AG09309 (cell line): Measurements from ENCODE around the gene CLMN.

Experiments used
- DNase-seq: peaks from one replicate; pipeline ENCODE4 v3.0.0-alpha.2; 2010; ENCODE audit warnings: low read depth
- H3K4me3 ChIP-seq: 2 replicates; pipeline ENCODE4 v1.5.1; 2011; ENCODE audit warnings: mild to moderate bottlenecking, low read depth, low read length, moderate library complexity; ENCODE audit not compliant: control insufficient read depth
- TF ChIP-seq, protein P1 (sequence below): IDR thresholded peaks from 2 replicates; pipeline ENCODE4 v1.5.1; 2011; ENCODE audit warnings: mild to moderate bottlenecking, low read depth, low read length, inconsistent platforms; ENCODE audit not compliant: insufficient read depth, control insufficient read depth; ENCODE audit errors: missing control alignments

The CLMN gene

GRCh38 chr14:95255013-95255412 is 64.7 kb downstream of the CLMN start:
- DNase-seq = no peak
- TF ChIP-seq, protein P1, sequence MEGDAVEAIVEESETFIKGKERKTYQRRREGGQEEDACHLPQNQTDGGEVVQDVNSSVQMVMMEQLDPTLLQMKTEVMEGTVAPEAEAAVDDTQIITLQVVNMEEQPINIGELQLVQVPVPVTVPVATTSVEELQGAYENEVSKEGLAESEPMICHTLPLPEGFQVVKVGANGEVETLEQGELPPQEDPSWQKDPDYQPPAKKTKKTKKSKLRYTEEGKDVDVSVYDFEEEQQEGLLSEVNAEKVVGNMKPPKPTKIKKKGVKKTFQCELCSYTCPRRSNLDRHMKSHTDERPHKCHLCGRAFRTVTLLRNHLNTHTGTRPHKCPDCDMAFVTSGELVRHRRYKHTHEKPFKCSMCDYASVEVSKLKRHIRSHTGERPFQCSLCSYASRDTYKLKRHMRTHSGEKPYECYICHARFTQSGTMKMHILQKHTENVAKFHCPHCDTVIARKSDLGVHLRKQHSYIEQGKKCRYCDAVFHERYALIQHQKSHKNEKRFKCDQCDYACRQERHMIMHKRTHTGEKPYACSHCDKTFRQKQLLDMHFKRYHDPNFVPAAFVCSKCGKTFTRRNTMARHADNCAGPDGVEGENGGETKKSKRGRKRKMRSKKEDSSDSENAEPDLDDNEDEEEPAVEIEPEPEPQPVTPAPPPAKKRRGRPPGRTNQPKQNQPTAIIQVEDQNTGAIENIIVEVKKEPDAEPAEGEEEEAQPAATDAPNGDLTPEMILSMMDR = no peak
- no peak overlapping the region for H3K4me3 ChIP-seq

DNA sequence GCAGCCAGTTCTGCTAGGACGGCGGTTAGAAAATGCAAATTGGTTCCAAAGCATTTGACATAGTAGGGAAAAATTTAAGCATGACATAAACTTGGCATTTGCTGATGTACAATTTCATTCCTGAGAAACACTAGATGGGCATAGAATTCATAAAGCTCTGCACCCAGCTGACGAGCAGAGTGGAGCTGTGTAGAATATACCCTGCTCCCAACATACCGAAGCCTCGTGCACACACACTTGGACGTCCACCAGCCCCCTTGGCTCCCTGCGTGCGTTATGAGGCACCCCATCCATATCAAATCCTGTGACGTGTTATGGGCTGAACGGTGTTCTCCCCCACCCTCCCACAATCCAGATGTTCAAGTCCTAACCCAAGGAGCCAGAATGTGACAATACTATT is 65.4 kb downstream of the CLMN start:
- no peak overlapping the region for H3K4me3 ChIP-seq
- no peak for DNase-seq
- TF ChIP-seq, protein P1 = no peak

- TF ChIP-seq, protein P1 = no peak
- H3K4me3 ChIP-seq = no peak overlapping the region
- DNase-seq = no peak
These were observed 66.6 kb downstream of the CLMN start for GRCh38 chr14:95253039-95253630.

DNA sequence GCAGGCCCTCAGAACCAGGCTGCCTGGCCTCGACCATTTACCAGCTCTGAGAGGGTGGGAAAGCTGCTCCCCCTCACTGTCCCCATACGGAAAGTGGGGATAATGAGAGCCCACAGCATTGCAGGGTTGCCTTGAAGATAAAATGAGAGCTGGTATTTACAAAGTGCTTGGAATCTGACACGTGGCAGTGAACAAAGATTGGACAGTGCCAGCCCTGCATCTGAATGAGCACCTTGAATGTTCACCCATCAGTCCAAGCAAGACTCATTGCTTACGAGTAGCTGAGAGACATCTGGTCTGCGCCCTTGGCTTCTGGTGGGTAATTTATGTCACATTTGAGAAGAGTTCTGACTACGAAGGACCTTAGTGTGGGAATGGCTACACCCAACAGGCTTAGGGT is 67.5 kb downstream of the CLMN start:
- TF ChIP-seq, protein P1 = no peak
- H3K4me3 ChIP-seq = no peak overlapping the region
- DNase-seq = no peak

DNA sequence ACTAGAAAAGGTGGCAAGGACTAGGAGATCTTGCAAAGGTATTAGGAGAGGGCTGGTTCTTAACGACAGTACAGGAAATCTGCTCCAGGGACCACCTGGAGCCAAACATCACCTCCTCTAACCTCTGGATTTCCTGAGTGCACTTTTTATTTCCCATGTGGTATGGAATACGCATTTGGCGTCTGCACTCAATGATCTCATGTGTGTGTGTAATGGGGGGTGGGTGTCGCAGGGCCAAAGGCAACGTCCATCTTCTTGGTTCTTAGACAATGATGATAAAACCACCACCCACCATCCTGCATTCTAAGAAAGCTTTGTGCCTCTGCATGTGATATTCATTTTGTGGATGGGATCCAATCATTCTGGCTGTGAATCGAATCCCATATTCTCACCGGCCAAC is 68.8 kb downstream of the CLMN start:
- no peak overlapping the region for H3K4me3 ChIP-seq
- TF ChIP-seq, protein P1 = no peak
- DNase-seq = no peak

DNA sequence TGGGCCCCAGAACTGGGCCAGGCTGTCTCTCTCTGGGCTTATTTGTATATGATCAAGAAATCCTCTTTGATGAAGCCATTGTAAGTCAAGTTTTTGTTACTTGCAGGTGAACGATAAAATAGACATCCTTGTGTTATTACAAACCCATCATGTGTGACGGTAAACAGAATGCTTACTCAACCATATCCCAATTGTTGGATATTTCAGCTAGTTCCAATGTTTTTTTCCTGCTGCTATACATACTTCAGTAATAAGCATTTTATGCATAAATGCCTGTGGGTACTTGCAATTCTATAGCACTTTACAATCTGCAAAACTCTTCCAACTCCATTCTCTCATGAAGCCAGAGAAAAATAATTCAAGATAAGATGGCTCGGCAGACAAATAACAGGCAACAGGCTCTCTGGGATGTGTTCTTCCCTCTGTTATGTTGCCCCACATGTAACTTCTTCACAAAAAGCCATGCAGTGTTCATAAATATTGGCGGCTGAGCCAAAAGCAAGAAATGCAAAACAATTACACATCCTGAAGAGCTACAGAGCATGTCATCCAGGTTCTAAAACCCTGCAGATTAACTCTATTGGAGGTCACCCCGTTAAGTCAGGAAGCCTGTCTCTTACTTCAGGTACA is 69.5 kb downstream of the CLMN start:
- TF ChIP-seq, protein P1 = no peak
- DNase-seq = no peak
- H3K4me3 ChIP-seq = no peak overlapping the region
